ENCODE measurements around the gene SIRPB1.
"Not testable (repeated sequence)": the region's sequence is repeated elsewhere in the genome, so short reads cannot be mapped to it uniquely, and the experiment has no call there.

SIRPB1 gene

GRCh38 chr20:1637226-1637625 is 17.4 kb upstream of the SIRPB1 start:
- in situ Hi-C loops (cut with MboI; ENCODE audit: low sequenced_read_pairs): no loop called here

GRCh38 chr20:1636621-1637020 is 16.8 kb upstream of the SIRPB1 start:
- in situ Hi-C loops (cut with MboI; ENCODE audit: low sequenced_read_pairs): no loop called here

GRCh38 chr20:1635291-1635979 is 15.6 kb upstream of the SIRPB1 start:
- in situ Hi-C loops (cut with MboI; ENCODE audit: low sequenced_read_pairs): no loop called here

DNA sequence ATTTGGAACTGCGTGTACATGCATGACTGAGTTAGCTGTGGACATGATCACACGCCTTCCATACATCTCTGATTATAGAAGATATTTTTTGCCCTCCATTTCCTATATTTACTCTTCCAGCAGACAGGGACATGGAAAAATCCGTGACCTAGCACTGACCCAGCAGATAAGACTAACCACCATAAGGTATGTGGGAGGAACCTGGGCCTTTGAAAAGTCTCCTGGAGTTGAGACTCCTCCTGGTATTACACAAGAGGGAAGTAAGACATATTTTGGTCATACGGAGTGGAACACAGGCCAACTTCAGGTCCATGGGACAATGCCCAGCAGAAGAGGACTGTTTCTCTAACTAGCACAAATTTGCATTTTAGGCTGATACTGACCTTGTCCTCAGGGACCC is 13.7 kb upstream of the SIRPB1 start:
- in situ Hi-C loops (cut with MboI; ENCODE audit: low sequenced_read_pairs): no loop called here

GRCh38 chr20:1632178-1632577 is 12.4 kb upstream of the SIRPB1 start:
- in situ Hi-C loops (cut with MboI; ENCODE audit: low sequenced_read_pairs): no loop called here

- in situ Hi-C loops (cut with MboI; ENCODE audit: low sequenced_read_pairs): no loop called here
Observed at GRCh38 chr20:1631309-1632151, 11.7 kb upstream of the SIRPB1 start.

- in situ Hi-C loops (cut with MboI; ENCODE audit: low sequenced_read_pairs): no loop called here
Observed at GRCh38 chr20:1630186-1630585, 10.4 kb upstream of the SIRPB1 start.

- in situ Hi-C loops (cut with MboI; ENCODE audit: low sequenced_read_pairs): no loop called here
Observed at GRCh38 chr20:1629321-1629720, 9.5 kb upstream of the SIRPB1 start.

DNA sequence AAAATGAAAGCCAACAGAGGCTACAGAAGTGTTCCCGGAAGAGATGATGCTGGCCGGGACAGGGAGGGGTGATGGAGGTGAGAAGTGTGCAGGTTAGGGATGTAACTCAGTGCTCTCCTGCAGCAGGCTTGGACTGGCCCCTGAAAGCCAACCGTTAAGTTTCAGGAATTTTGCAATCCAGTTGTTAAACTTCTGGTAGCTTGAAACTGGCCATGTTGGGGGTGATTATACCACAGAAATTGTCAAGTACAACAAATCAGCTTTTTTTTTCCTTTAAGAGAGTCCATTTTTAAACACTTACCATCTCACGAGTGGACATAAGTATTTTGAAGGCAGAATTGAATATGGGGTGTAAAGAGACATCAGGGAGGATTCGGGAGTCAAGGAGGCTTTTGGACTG is 8.8 kb upstream of the SIRPB1 start:
- in situ Hi-C loops (cut with MboI; ENCODE audit: low sequenced_read_pairs): no loop called here

- in situ Hi-C loops (cut with MboI; ENCODE audit: low sequenced_read_pairs): no loop called here
Observed at GRCh38 chr20:1627200-1627550, 7.4 kb upstream of the SIRPB1 start.

GRCh38 chr20:1626528-1627199 is 6.9 kb upstream of the SIRPB1 start:
- in situ Hi-C loops (cut with MboI; ENCODE audit: low sequenced_read_pairs): no loop called here

GRCh38 chr20:1625083-1625690 is 5.4 kb upstream of the SIRPB1 start:
- in situ Hi-C loops (cut with MboI; ENCODE audit: low sequenced_read_pairs): no loop called here

GRCh38 chr20:1623501-1624205 is 3.8 kb upstream of the SIRPB1 start:
- in situ Hi-C loops (cut with MboI; ENCODE audit: low sequenced_read_pairs): no loop called here

DNA sequence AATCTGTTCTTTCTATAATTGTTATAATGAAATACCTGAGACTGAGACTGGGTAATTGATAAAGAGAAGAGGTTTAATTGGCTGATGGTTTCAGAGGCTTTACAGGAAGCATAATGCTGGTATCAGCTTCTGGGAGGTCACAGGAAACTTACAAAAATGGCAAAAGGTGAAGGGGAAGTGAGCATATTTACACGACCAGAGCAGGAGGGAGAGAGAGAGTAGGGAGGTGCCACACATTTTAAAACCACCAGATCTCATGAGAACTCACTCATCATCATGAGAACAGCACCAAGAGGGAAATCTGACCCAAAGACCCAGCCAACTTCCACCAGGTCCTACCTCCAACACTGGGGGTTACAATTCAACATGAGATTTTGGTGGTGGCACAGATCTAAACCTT is 2.6 kb upstream of the SIRPB1 start:
- in situ Hi-C loops (cut with MboI; ENCODE audit: low sequenced_read_pairs): no loop called here

DNA sequence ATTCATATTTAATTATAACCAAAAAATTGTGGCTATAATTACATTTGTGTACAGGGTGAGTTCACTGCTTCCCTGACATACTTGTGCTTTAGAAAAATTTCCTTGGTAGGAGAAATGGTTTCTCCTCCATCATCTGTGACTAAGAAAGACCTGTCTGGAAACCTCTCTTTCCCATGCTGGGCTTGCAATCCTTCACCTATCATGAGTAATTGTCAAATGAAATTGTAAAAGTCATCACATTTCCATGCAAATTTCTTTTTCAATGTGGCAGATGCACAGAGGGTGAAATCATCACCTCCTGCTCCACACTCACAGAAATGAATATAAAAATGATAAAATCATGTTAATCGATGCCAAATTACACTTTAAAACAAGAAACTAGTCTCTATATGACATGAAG is 1.5 kb upstream of the SIRPB1 start:
- in situ Hi-C loops (cut with MboI; ENCODE audit: low sequenced_read_pairs): no loop called here

DNA sequence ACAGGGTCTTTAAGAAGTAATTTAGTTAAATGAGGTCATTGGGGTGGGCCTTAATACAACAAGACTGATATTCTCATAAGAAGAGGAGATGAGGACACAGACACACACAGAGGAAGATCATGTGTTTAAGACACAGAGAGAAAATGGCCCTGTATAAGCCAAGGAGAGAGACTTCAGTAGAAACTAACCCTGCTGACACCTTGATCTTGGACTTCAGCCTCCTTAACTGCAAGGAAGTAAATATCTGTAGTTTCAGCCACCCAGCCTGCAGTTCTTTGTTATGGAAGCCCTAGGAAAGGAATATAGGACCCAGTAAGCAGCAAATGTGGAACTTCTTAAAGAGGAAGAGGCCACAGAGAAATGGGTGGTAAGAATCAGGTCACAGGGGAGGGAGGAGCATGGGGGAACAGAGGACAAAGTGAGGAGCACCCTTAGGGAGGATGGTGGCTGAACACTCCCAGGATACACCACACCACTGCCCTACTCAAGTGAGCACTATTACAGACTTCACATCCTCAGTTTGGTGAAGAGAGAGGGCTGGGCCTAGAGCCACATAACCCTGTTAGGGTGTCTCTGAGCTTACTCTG is 762 bp downstream of the SIRPB1 start:
- in situ Hi-C loops (cut with MboI; ENCODE audit: low sequenced_read_pairs): no loop called here

GRCh38 chr20:1618479-1618878 is 1.3 kb downstream of the SIRPB1 start:
- in situ Hi-C loops (cut with MboI; ENCODE audit: low sequenced_read_pairs): no loop called here

DNA sequence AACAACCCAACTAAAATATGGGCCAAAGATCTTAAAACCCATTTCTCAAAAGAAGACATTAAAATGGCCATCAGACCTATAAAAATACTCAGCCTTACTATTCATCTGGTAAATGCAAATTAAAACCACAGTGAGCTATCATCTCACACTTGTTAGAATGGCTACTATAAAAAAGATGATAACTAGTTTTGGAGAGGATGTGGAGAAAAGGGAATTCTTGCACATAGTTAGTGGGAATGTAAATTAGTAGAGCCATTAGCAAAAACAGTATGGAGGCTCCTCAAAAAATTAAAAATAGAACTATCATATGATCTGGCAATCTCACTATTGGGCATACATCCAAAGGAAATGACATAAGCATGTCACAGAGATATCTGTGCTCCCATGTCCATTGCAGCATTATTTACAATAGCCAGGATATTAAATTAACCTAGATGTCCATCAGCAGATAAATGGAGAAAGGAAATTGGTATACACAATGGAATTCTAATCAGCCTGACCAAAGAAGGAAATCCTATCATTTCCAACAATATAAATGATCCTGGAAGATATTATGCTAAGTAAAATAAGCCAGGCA is 2.9 kb downstream of the SIRPB1 start:
- in situ Hi-C loops (cut with MboI; ENCODE audit: low sequenced_read_pairs): no loop called here

DNA sequence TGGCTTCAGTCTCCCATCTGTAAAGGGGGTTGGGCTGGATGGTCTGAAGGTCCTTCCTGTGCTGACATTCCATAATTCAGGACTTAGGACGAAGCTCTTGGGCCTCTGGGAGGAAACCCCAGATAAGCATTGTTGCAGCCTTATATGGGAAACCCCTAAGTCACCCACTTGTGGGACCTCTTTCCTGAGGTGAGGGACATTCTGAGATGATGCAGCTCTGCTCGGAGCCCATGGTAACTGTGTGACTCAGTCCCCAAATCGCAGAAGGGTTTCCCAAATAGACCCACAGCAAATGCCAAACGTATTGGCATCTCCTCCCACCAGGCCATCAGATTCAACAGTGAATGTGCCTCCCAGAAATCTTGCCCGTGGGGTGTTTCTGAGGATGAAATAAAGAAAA is 9.4 kb downstream of the SIRPB1 start:
- in situ Hi-C loops (cut with MboI; ENCODE audit: low sequenced_read_pairs): not testable (repeated sequence)

DNA sequence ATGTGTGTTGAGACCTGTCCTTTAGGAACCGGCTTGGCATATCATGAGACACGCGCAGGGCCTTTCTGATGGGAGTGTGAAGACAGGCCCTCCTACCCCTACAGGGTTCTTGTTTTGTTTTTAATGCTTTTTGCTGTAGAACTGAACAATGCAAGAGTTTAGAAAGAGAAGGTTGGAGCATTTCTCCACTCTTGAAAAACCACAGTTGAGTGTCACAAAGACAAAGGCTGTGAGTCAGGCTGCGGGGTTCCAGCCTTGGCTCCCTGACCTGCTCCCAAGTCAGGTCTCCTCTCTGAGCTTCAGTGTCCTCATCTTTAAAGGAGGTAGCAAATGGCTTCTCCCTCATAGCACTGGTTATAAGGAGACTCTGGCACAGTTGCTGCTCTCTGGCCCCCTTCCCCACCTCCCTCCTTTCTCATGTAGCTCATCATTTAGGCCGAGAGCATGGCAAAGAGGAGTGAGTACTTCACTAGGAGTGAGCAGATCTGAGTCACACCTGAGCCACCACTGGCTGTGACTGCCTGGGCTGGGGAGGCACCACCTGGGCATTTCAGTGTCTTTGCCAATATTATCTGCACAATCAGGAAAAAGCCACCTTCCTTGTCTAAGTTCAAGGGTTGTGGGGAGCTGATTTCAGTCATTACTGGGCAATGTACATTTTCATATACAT is 11.0 kb downstream of the SIRPB1 start:
- in situ Hi-C loops (cut with MboI; ENCODE audit: low sequenced_read_pairs): not testable (repeated sequence)

All from hTERT RPE-1 (cell line).